K562 (cell line): ENCODE measurements around the gene PBX4. TPM values are rescaled to one million over a fixed set of nuclear protein-coding genes. Genes with fewer than 3 reads are reported as not detected.

Source experiments
- ATAC-seq: fragments of 200-7000 bp; cut with Tn5 transposase; 3 replicates; pipeline ENCODE4 v1.9.1; 2020; ENCODE audit warnings: moderate library complexity
- BruUV-seq: library from RNA; stranded (reverse); fragments of 400-500 nt; replicated peaks from 2 replicates; lab custom pipeline; 2021; lab: Mats Ljungman, UMichigan
- CTCF ChIA-PET: fragments of 300-600 bp; formaldehyde crosslinking; extraction: SDS; loops from one replicate; lab custom pipeline; 2021; ENCODE audit warnings: low intra/inter-chr PET ratio; lab: Yijun Ruan, JAX
- POLR2A ChIA-PET: fragments of 300-600, 350-650 bp; sonication (Branson Sonifier 250); formaldehyde crosslinking; extraction: SDS; loops from one replicate; lab custom pipeline; 2021; ENCODE audit warnings: antibody characterized with exemption, inconsistent platforms; lab: Yijun Ruan, JAX
- DNase-seq, 4 experiments: peaks; one replicate each; pipeline versions ENCODE4 v3.0.0 to v3.0.0-alpha.2; 2011 to 2018; ENCODE audit warnings: low spot score in 3 of 4, mixed read lengths in 3 of 4; ENCODE audit errors: extremely low read depth in 1 of 4
- FAIRE-seq: peaks from 2 replicates; lab custom pipeline; 2011; peaks lifted over from hg19 to GRCh38; lab: Jason Lieb, UNC
- H2AFZ ChIP-seq: 2 replicates; pipeline ENCODE4 v1.6.0; 2011; ENCODE audit warnings: low read depth, low read length, control low read depth, inconsistent platforms
- H3K27ac ChIP-seq: fragments of 200-600 bp; 3 replicates; pipeline ENCODE4 v1.8.0; 2011; ENCODE audit warnings: low read depth, mild to moderate bottlenecking, control low read depth, inconsistent platforms, low read length, moderate library complexity, mixed read lengths; ENCODE audit errors: extremely low read depth
- H3K27me3 ChIP-seq, 2 experiments: fragments of 300-600 bp in 1 of 2; 2 replicates in 1 of 2; 3 replicates in 1 of 2; pipeline versions ENCODE4 v1.6.0 to v1.8.0; 2011; ENCODE audit warnings: inconsistent platforms in 2 of 2, low read length in 2 of 2, mild to moderate bottlenecking in 1 of 2, mixed read lengths in 1 of 2, moderate library complexity in 1 of 2; ENCODE audit not compliant: control insufficient read depth in 2 of 2, insufficient read depth in 2 of 2
- H3K36me3 ChIP-seq: fragments of 300-600 bp; 3 replicates; pipeline ENCODE4 v1.8.0; 2011; ENCODE audit warnings: mild to moderate bottlenecking, low read length, inconsistent platforms; ENCODE audit not compliant: control insufficient read depth, insufficient read depth
- H3K4me1 ChIP-seq, 2 experiments: fragments of 200-600 bp in 1 of 2; replicated peaks in 1 of 2; 2 replicates in 1 of 2; 3 replicates in 1 of 2; pipeline versions ENCODE4 v1.5.1 to v1.8.0; 2011; ENCODE audit warnings: inconsistent platforms in 2 of 2, low read length in 2 of 2, mild to moderate bottlenecking in 1 of 2, mixed read lengths in 1 of 2, moderate library complexity in 1 of 2; ENCODE audit not compliant: control insufficient read depth in 2 of 2, insufficient read depth in 2 of 2
- H3K4me2 ChIP-seq: 2 replicates; pipeline ENCODE4 v1.6.1; 2011; ENCODE audit warnings: low read length, control low read depth, inconsistent platforms, mixed read lengths; ENCODE audit not compliant: insufficient read depth
- H3K4me3 ChIP-seq: fragments of 200-600 bp; sonication (generic), shearing (Covaris generic); 2 replicates; pipeline ENCODE4 v1.5.1; 2016; ENCODE audit warnings: control low read depth, inconsistent platforms
- H3K79me2 ChIP-seq: fragments of 200-600 bp; 3 replicates; pipeline ENCODE4 v1.8.0; 2011; ENCODE audit warnings: low read length, inconsistent platforms; ENCODE audit not compliant: control insufficient read depth, insufficient read depth
- H3K9ac ChIP-seq, 2 experiments: 2 replicates each; pipeline versions ENCODE4 v1.6.0 to v1.6.1; 2011; ENCODE audit warnings: low read depth in 2 of 2, low read length in 2 of 2, control low read depth in 1 of 2, inconsistent platforms in 1 of 2, mild to moderate bottlenecking in 1 of 2, mixed read lengths in 1 of 2; ENCODE audit not compliant: insufficient read depth in 1 of 2
- H3K9me1 ChIP-seq: one replicate; pipeline ENCODE4 v1.6.0; 2011; ENCODE audit warnings: inconsistent platforms, mild to moderate bottlenecking, low read length, moderate library complexity; ENCODE audit not compliant: control insufficient read depth, insufficient read depth
- H3K9me3 ChIP-seq: replicated peaks from 2 replicates; pipeline ENCODE4 v1.5.1; 2011; ENCODE audit warnings: low read depth, low read length, inconsistent platforms; ENCODE audit not compliant: control insufficient read depth, insufficient read depth
- H4K20me1 ChIP-seq: replicated peaks from 2 replicates; pipeline ENCODE4 v1.6.1; 2011; ENCODE audit warnings: low read length, inconsistent platforms, mixed read lengths; ENCODE audit not compliant: control insufficient read depth, insufficient read depth
- EWSR1 ChIP-seq: fragments of 450-650 bp; IDR thresholded peaks from 2 replicates; pipeline ENCODE4 v1.6.1; 2018; ENCODE audit warnings: borderline replicate concordance, mild to moderate bottlenecking, low read depth, moderate library complexity; ENCODE audit not compliant: partially characterized antibody
- HDAC6 ChIP-seq: IDR thresholded peaks from 2 replicates; pipeline ENCODE4 v1.6.1; 2012; ENCODE audit warnings: low read depth, mild to moderate bottlenecking, control low read depth, inconsistent platforms, low read length, moderate library complexity
- LCOR ChIP-seq: sonication (generic); formaldehyde crosslinking; IDR thresholded peaks from 2 replicates; pipeline ENCODE4 v1.8.0; 2022; ENCODE audit warnings: mild to moderate bottlenecking, missing genetic modification reagents
- MAX ChIP-seq: sonication (generic); formaldehyde crosslinking; IDR thresholded peaks from 2 replicates; pipeline ENCODE4 v1.9.0; 2022; ENCODE audit warnings: mild to moderate bottlenecking, missing genetic modification reagents
- NONO ChIP-seq, 2 experiments: fragments of 200-400 bp in 1 of 2; fragments of 450-650 bp in 1 of 2; formaldehyde crosslinking in 1 of 2; IDR thresholded peaks; 2 replicates each; pipeline ENCODE4 v1.6.1; 2017; ENCODE audit warnings: low read depth in 2 of 2, mild to moderate bottlenecking in 2 of 2, moderate library complexity in 2 of 2, low read length in 1 of 2
- RBM14 ChIP-seq: fragments of 200-400 bp; formaldehyde crosslinking; IDR thresholded peaks from 2 replicates; pipeline ENCODE4 v1.6.1; 2018; ENCODE audit warnings: low read depth, mild to moderate bottlenecking, low read length, moderate library complexity, borderline replicate concordance; ENCODE audit not compliant: insufficient read depth
- WHSC1 ChIP-seq: IDR thresholded peaks from one replicate; pipeline ENCODE4 v1.6.1; 2012; ENCODE audit warnings: low read length, control low read depth, inconsistent platforms
- ZNF263 ChIP-seq: sonication (generic); formaldehyde crosslinking; IDR thresholded peaks from 2 replicates; pipeline ENCODE4 v1.8.0; 2022; ENCODE audit warnings: mild to moderate bottlenecking, missing genetic modification reagents, borderline replicate concordance
- WGBS: fragments of 100-300 bp; shearing (Covaris generic); methylation state at CpG from one replicate; pipeline ENCODE4 v1.1.6; 2016; ENCODE audit warnings: low coverage, mixed read lengths; ENCODE audit not compliant: insufficient coverage; ENCODE audit errors: missing lambda C conversion rate; 5-methylcytosine and 5-hydroxymethylcytosine counted together
- in situ Hi-C: fragments of 300-500 bp; cut with MboI; formaldehyde crosslinking; loops from 4 replicates; pipeline ENCODE4 v1.15.0; 2018; ENCODE audit warnings: inconsistent platforms, mixed read lengths
- intact Hi-C: fragments of 100-400 bp; cut with micrococcal nuclease; formaldehyde crosslinking; loops from 2 replicates; pipeline ENCODE4 v1.14.2; 2022
- polyA plus RNA-seq, 8 experiments: library from polyadenylated mRNA; depleted of rRNA in 4 of 8; stranded (reverse) in 5 of 8; unstranded in 3 of 8; fragments of >200 nt; fragmentation: Nextera tagmentation in 2 of 8; fragmentation: Illumina TruSeq in 1 of 8; extraction: Ambion mirVana in 2 of 8; extraction: Trizol in 1 of 8; gene quantifications; 2 replicates each; pipeline versions ENCODE4 v1.2.1 to v1.2.3, GENCODE V29; 2011 to 2014; ENCODE audit warnings: inconsistent platforms in 1 of 8, missing spikeins in 1 of 8
- total RNA-seq, 7 experiments: library from RNA; depleted of rRNA in 6 of 7; stranded (reverse); fragments of >200 nt in 6 of 7; fragmentation: Illumina TruSeq in 2 of 7; extraction: Trizol in 2 of 7; gene quantifications; 2 replicates each; pipeline versions ENCODE4 v1.2.1 to v1.2.3, GENCODE V29; 2011 to 2021; ENCODE audit warnings: low replicate concordance in 1 of 7

Gene PBX4
- total and polyA plus RNA-seq, 9 of the 15 experiments (the other 6 are each of a cell fraction or from before 2014, with no cell fraction given): 0.11 to 3.8 (median 1.6) TPM; not detected in 1

- in situ Hi-C loops: loop anchor here (25.0 kb wide), 1 partner anchor 92 kb away; the partner anchor contains the start of genes GMIP and LPAR2
- no peak overlapping the region for H3K9ac ChIP-seq
- ATAC-seq (no peak), FAIRE-seq (no peak), DNase-seq (no peak)
- 0 out of 2 replicates have a peak, but pooled peaks cover 5% of the 10 kb centered on the region for H4K20me1 ChIP-seq
- no peaks in the 10 kb centered on the region for H3K36me3 ChIP-seq
- WGBS: 70% methylated on average over 32 of the region's 53 CpGs
- ChIA-PET CTCF (no interaction called here), POLR2A (no interaction called here)
- H3K9me3 ChIP-seq: no peaks in the 10 kb centered on the region; the same call in 1 of the 2 replicates
- H3K27me3 ChIP-seq: peaks cover 3 to 36% of the 10 kb centered on the region in 2 experiments
- intact Hi-C loops: no loop called here
- TF ChIP-seq RBM14 (0 out of 2 replicates have a peak, but pooled peaks have one; percentile 44), EWSR1 (no peak)
- H3K79me2 ChIP-seq: no peaks in the 10 kb centered on the region
- no peak overlapping the region for H2AFZ ChIP-seq
- no peak overlapping the region for H3K4me2 ChIP-seq
- peaks cover 2 to 69% of the 10 kb centered on the region in 2 experiments; a peak in 2 of 5 replicates for H3K4me1 ChIP-seq
- H3K27ac ChIP-seq: no peak overlapping the region
- H3K4me3 ChIP-seq: no peak overlapping the region
- H3K9me1 ChIP-seq: no peaks in the 10 kb centered on the region
- BruUV-seq: no TSS peak
Measured at GRCh38 chr19:19544954-19545591, 73.4 kb downstream of the PBX4 start.

GRCh38 chr19:19544257-19544953 is 74.1 kb downstream of the PBX4 start:
- Histone ChIP-seq H4K20me1 (no peaks in the 10 kb centered on the region), H3K36me3 (no peaks in the 10 kb centered on the region), H3K9ac (no peak overlapping the region), H3K4me1 (peaks cover 2 to 71% of the 10 kb centered on the region in 2 experiments; a peak in 2 of 5 replicates), H3K4me2 (no peak overlapping the region), H2AFZ (no peak overlapping the region), H3K27ac (no peak overlapping the region), H3K9me1 (no peaks in the 10 kb centered on the region), H3K9me3 (no peaks in the 10 kb centered on the region; the same call in 1 of the 2 replicates), H3K4me3 (no peak overlapping the region), H3K27me3 (peaks cover 3 to 29% of the 10 kb centered on the region in 2 experiments; a peak in 4 of 5 replicates), H3K79me2 (no peaks in the 10 kb centered on the region)
- no peak for DNase-seq
- BruUV-seq: no TSS peak
- in situ Hi-C loops (loop anchor here (25.0 kb wide), 1 partner anchor 93 kb away; the partner anchor contains the start of genes GMIP and LPAR2), intact Hi-C loops (no loop called here)
- no peak for ATAC-seq
- 78% methylated on average over 24 of the region's 75 CpGs for WGBS
- POLR2A ChIA-PET: interaction anchor here (0.6 to 0.8 kb wide), 3 partner anchors 12 to 348 kb away, joined by 3 to 6 read pairs (median 4); no protein-coding TSS in a partner anchor
- CTCF ChIA-PET: no interaction called here
- FAIRE-seq: no peak
- TF ChIP-seq HDAC6 (no peak), WHSC1 (no peak), ZNF263 (CRISPR knock-in tag) (no peak), MAX (no peak), NONO (IDR thresholded peaks at IDR 0.05; ENCODE audit: low read depth in 2 of 2, low read length in 1 of 2) (no peak), LCOR (CRISPR knock-in tag) (no peak)
